OCI-LY3 (cell line): ENCODE data around the gene RAD51AP2.
A peak's percentile ranks its signal among the peaks of the same experiment; 100 is the strongest.

Experiments
- H2AFZ ChIP-seq: fragments of 200-600, 300-600 bp; shearing (Covaris generic); 2 replicates; pipeline ENCODE4 v1.6.0; 2014; ENCODE audit warnings: antibody characterized with exemption, low read depth, low read length
- H3K27ac ChIP-seq: fragments of 200-600, 300-600 bp; sonication (generic); 2 replicates; pipeline ENCODE4 v1.5.1; 2014; ENCODE audit warnings: mild to moderate bottlenecking, low read length, moderate library complexity, mixed read lengths
- H3K27me3 ChIP-seq: fragments of 200-600, 300-600 bp; sonication (generic); 2 replicates; pipeline ENCODE4 v1.6.1; 2014; ENCODE audit warnings: low read depth, low read length, mixed read lengths
- H3K36me3 ChIP-seq: fragments of 200-600, 300-600 bp; sonication (generic); replicated peaks from 2 replicates; pipeline ENCODE3; 2014; ENCODE audit warnings: low read depth, low read length, mixed read lengths
- H3K4me1 ChIP-seq: fragments of 300-600, 200-600 bp; sonication (generic); 2 replicates; pipeline ENCODE4 v1.6.1; 2014; ENCODE audit warnings: low read length, mixed read lengths
- H3K4me2 ChIP-seq: fragments of 200-600, 300-600 bp; sonication (generic); 2 replicates; pipeline ENCODE4 v1.6.1; 2014; ENCODE audit warnings: low read length, mixed read lengths
- H3K4me3 ChIP-seq: fragments of 300-600, 200-600 bp; sonication (generic); 2 replicates; pipeline ENCODE4 v1.5.1; 2014; ENCODE audit warnings: antibody characterized with exemption, mild to moderate bottlenecking, low read length, moderate library complexity
- H3K79me2 ChIP-seq: fragments of 300-600, 200-600 bp; shearing (Covaris generic); 2 replicates; pipeline ENCODE4 v1.6.1; 2014; ENCODE audit warnings: mild to moderate bottlenecking, low read length, mixed read lengths
- H3K9ac ChIP-seq: fragments of 300-600, 200-600 bp; shearing (Covaris generic); 2 replicates; pipeline ENCODE4 v1.6.0; 2014; ENCODE audit warnings: mild to moderate bottlenecking, low read length, moderate library complexity
- H3K9me3 ChIP-seq: fragments of 200-600, 300-600 bp; shearing (Covaris generic); 2 replicates; pipeline ENCODE4 v1.6.1; 2014; ENCODE audit warnings: low read length, mixed read lengths; ENCODE audit not compliant: insufficient read depth
- H4K20me1 ChIP-seq: fragments of 200-600, 300-600 bp; sonication (generic); 2 replicates; pipeline ENCODE4 v1.6.1; 2016; ENCODE audit warnings: low read length, mixed read lengths; ENCODE audit not compliant: insufficient read depth
- EZH2phosphoT487 ChIP-seq: fragments of 200-600 bp; shearing (Covaris generic); IDR thresholded peaks from 2 replicates; pipeline ENCODE4 v1.6.1; 2018; ENCODE audit warnings: antibody characterized with exemption, mixed run types, low read depth
- TF ChIP-seq, protein P1 (sequence below): fragments of 200-600, 300-600 bp; sonication (generic); IDR thresholded peaks from 2 replicates; pipeline ENCODE4 v1.5.1; 2014; ENCODE audit warnings: antibody characterized with exemption, low read length, low read depth

The RAD51AP2 gene

DNA sequence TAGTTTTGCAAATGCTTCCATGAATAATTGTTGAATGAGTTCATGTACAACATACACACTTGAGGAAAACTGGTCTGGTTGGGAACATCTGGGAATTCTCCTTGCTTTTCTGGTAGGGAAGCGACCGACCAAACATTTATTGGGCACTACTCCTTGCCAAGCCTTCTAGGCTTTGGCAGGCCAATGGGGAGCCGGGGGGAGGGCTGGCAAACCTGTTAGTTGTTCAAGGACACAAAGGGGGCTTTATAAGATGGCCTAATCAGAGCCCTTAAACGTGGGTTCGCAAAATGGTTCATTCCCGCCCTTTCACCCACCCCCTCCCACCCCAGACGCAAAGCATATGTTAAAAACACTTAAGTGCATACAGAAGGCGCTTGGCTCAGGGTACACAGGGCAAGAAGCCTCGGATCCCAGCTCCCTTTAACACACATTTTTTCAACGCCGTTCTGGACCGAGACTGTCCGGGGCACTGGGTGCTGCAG, 21.4 kb upstream of the RAD51AP2 start:
- Histone ChIP-seq H3K9me3 (no peaks in the 10 kb centered on the region), H3K4me2 (peak overlapping the region; percentile 85), H3K36me3 (no peaks in the 10 kb centered on the region), H3K9ac (peak overlapping the region; percentile 58; the same call in 1 of the 2 replicates), H3K27ac (no peak overlapping the region), H4K20me1 (no peaks in the 10 kb centered on the region), H3K27me3 (peaks cover 16% of the 10 kb centered on the region), H3K79me2 (no peaks in the 10 kb centered on the region), H2AFZ (peak overlapping the region; percentile 96), H3K4me3 (peak overlapping the region; percentile 85), H3K4me1 (peaks cover 23% of the 10 kb centered on the region)
- TF ChIP-seq EZH2phosphoT487, result no peak
- TF ChIP-seq, protein P1, sequence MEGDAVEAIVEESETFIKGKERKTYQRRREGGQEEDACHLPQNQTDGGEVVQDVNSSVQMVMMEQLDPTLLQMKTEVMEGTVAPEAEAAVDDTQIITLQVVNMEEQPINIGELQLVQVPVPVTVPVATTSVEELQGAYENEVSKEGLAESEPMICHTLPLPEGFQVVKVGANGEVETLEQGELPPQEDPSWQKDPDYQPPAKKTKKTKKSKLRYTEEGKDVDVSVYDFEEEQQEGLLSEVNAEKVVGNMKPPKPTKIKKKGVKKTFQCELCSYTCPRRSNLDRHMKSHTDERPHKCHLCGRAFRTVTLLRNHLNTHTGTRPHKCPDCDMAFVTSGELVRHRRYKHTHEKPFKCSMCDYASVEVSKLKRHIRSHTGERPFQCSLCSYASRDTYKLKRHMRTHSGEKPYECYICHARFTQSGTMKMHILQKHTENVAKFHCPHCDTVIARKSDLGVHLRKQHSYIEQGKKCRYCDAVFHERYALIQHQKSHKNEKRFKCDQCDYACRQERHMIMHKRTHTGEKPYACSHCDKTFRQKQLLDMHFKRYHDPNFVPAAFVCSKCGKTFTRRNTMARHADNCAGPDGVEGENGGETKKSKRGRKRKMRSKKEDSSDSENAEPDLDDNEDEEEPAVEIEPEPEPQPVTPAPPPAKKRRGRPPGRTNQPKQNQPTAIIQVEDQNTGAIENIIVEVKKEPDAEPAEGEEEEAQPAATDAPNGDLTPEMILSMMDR, result no peak

GRCh38 chr2:17538844-17539554, 20.8 kb upstream of the RAD51AP2 start:
- Histone ChIP-seq H3K4me1 (peaks cover 23% of the 10 kb centered on the region), H3K27me3 (peaks cover 11% of the 10 kb centered on the region; the same call in 1 of the 2 replicates), H4K20me1 (no peaks in the 10 kb centered on the region), H2AFZ (peak overlapping the region; percentile 95), H3K4me2 (peak overlapping the region; percentile 85), H3K4me3 (peak overlapping the region; percentile 85), H3K27ac (0 out of 2 replicates have a peak overlapping the region, but pooled peaks have one; percentile 17), H3K9ac (peak overlapping the region; percentile 60), H3K36me3 (no peaks in the 10 kb centered on the region), H3K79me2 (no peaks in the 10 kb centered on the region), H3K9me3 (no peaks in the 10 kb centered on the region)
- TF ChIP-seq, protein P1, result no peak
- no peak for TF ChIP-seq EZH2phosphoT487

- Histone ChIP-seq H3K9me3 (no peaks in the 10 kb centered on the region), H3K4me1 (peaks cover 23% of the 10 kb centered on the region), H3K79me2 (no peaks in the 10 kb centered on the region), H3K27ac (no peak overlapping the region), H3K36me3 (no peaks in the 10 kb centered on the region), H3K4me3 (peak overlapping the region; percentile 85), H3K4me2 (peak overlapping the region; percentile 85), H3K27me3 (peaks cover 10% of the 10 kb centered on the region; the same call in 1 of the 2 replicates), H3K9ac (peak overlapping the region; percentile 60), H2AFZ (peak overlapping the region; percentile 95), H4K20me1 (no peaks in the 10 kb centered on the region)
- TF ChIP-seq, protein P1, result no peak
- no peak for TF ChIP-seq EZH2phosphoT487
These were observed 20.0 kb upstream of the RAD51AP2 start for GRCh38 chr2:17538022-17538843.

GRCh38 chr2:17536416-17536815, 18.2 kb upstream of the RAD51AP2 start:
- no peaks in the 10 kb centered on the region for H3K36me3 ChIP-seq
- no peaks in the 10 kb centered on the region for H3K9me3 ChIP-seq
- no peak overlapping the region for H2AFZ ChIP-seq
- H3K4me2 ChIP-seq, result no peak overlapping the region
- no peak overlapping the region for H3K27ac ChIP-seq
- H4K20me1 ChIP-seq, result no peaks in the 10 kb centered on the region
- peaks cover 19% of the 10 kb centered on the region for H3K4me1 ChIP-seq
- no peak overlapping the region for H3K9ac ChIP-seq
- TF ChIP-seq EZH2phosphoT487, result no peak
- TF ChIP-seq, protein P1, result no peak
- H3K4me3 ChIP-seq, result no peak overlapping the region
- H3K79me2 ChIP-seq, result no peaks in the 10 kb centered on the region
- H3K27me3 ChIP-seq, result peaks cover 11% of the 10 kb centered on the region; the same call in 1 of the 2 replicates
